Activated naive CD4-positive, alpha-beta T cell treated with anti-CD3 and anti-CD28 coated beads, Interleukin-2, amount 10 ng/mL, durations not matched to agents 5 hours and 36 hours (primary cell): ENCODE measurements around the gene PI4K2A. TPM values are rescaled to one million over a fixed set of nuclear protein-coding genes. Genes with fewer than 3 reads are reported as not detected.

Experiments
- total RNA-seq, 2 experiments: library from RNA; stranded (reverse); gene quantifications; one replicate each; pipeline ENCODE4 v1.2.3, GENCODE V29; 2021

Gene PI4K2A
- total RNA-seq, result 1 to 10 TPM; 8.9 to 9.4 TPM

GRCh38 chr10:97640174-97640867 lies at the start of gene PI4K2A:
PI4K2A (plus strand) TSS chr10:97640671; CDS start chr10:97640743, 72 bp downstream.

GRCh38 chr10:97632949-97633884 lies 7.3 kb upstream of the PI4K2A start, which contains the start of gene MORN4:
MORN4 (minus strand) TSS chr10:97633500; CDS start chr10:97619653, 13,847 bp downstream.

GRCh38 chr10:97686962-97687784 lies 46.7 kb downstream of the PI4K2A start, which contains the start of gene AVPI1:
AVPI1 (minus strand) TSS chr10:97687241; CDS start chr10:97679905, 7,336 bp downstream.

GRCh38 chr10:97713339-97713825 lies 72.9 kb downstream of the PI4K2A start, which contains the start of gene MARVELD1:
MARVELD1 (plus strand) TSS chr10:97713730; CDS start chr10:97713877, 147 bp downstream.

Other genes starting within 250 kb of the PI4K2A start
- gene RRP12, start 239.3 kb upstream of the PI4K2A start, total RNA-seq, result 10 to 100 TPM; 17.8 to 22.2 TPM
- 100 to 1,000 TPM; 303 to 312 TPM for gene PGAM1, start 214.5 kb upstream of the PI4K2A start, total RNA-seq
- 10 to 100 TPM; 44.1 to 45.6 TPM for gene EXOSC1, start 194.7 kb upstream of the PI4K2A start, total RNA-seq
- 10 to 100 TPM; 33.1 to 36.8 TPM for gene ZDHHC16, start 194.5 kb upstream of the PI4K2A start, total RNA-seq
- gene MMS19, start 142.2 kb upstream of the PI4K2A start, total RNA-seq, result 10 to 100 TPM; 72.8 to 74.3 TPM
- gene UBTD1, start 141.7 kb upstream of the PI4K2A start, total RNA-seq, result 1 to 10 TPM; 1.1 to 1.4 TPM
- gene ANKRD2, start 67.9 kb upstream of the PI4K2A start, total RNA-seq, result not detected
- gene HOGA1, start 56.3 kb upstream of the PI4K2A start, total RNA-seq, result not detected
- gene C10orf62, start 51.0 kb upstream of the PI4K2A start, total RNA-seq, result not detected
- gene MORN4, start 7.2 kb upstream of the PI4K2A start, total RNA-seq, result 1 to 10 TPM; 1.3 to 1.5 TPM
- gene AVPI1, start 46.6 kb downstream of the PI4K2A start, total RNA-seq, result under 1 TPM; 0.68 to 0.99 TPM
- 1 to 10 TPM; 2.7 to 3.2 TPM for gene MARVELD1, start 73.1 kb downstream of the PI4K2A start, total RNA-seq
- gene ZFYVE27, start 96.5 kb downstream of the PI4K2A start, total RNA-seq, result 10 to 100 TPM; 25.0 to 26.0 TPM
- not detected for gene SFRP5, start 131.3 kb downstream of the PI4K2A start, total RNA-seq
- gene GOLGA7B, start 209.2 kb downstream of the PI4K2A start, total RNA-seq, result 10 to 100 TPM; 13.9 to 15.0 TPM